ENCODE data around the gene PIEZO1.

- TF ChIP-seq CTCF (IDR thresholded peaks at IDR 0.05), result no peak
- TF ChIP-seq EZH2 (IDR thresholded peaks at IDR 0.05; ENCODE audit: borderline replicate concordance, insufficient read depth, low read depth, low read length, poor library complexity, severe bottlenecking), result no peak
Observed at GRCh38 chr16:88739977-88740726, 44.9 kb downstream of the PIEZO1 start.

All from B cell (primary cell).